DMS79 treated with DMSO at 0.1 percent for 48 hours (cell line): ENCODE results near the gene DNM3.
"Not testable (repeated sequence)": the region's sequence is repeated elsewhere in the genome, so short reads cannot be mapped to it uniquely, and the experiment has no call there.

ENCODE experiments used
- DNase-seq: peaks from one replicate; lab custom pipeline; 2025; lab: John Stamatoyannopoulos, UW

Gene DNM3

DNA sequence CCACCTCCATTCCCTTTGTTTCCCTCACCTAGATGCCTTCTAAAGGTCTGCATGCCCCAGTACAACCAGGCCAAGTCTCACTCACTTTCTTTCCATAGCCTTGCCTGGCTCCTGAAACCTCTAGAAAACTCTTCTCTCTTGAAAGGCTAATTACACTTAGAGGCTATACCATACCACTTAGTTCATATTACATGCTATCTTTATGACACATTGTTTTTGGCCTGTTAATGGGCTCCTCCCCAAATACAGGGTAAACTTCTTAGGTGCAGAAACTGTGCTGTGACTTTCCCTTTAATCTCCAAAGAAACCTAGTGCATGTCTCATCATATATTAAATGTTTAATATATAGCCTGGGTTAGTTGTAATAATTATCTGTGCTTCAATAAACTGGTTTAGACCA is 522.6 kb downstream of the DNM3 start:
- DNase-seq: no peak

DNA sequence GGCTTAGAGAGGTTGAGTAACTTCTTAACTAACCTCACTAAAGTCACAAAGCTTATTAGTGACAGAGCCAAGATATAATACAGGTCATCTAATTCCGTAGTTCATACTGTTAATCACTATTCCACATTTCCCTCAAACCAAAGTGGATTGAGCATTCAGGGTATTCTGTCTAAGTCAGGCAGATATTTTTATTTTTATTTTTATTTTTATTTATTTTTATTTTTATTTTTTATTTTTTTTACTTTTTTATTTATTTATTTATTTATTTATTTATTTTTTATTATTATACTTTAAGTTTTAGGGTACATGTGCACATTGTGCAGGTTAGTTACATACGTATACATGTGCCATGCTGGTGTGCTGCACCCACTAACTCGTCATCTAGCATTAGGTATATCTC is 530.3 kb downstream of the DNM3 start:
- not testable (repeated sequence) for DNase-seq

DNA sequence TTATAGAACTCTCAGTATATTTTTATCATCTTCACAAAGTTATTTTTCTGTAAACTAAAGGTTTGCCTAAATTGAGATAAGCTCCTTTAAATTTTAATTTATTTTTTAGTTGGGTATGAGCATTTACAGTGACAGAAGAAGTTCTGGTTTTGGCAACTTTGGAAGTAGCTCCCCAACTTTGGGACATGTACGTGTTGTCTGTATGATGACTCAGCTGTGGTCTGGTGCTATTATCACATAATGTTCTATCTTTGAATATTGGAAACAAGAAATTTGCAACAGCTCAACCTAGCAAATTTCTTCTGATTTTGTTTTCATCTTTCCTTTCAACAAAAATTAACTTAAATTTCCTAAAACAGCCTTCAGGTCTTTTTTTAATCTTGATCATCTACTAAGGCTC is 532.6 kb downstream of the DNM3 start:
- no peak for DNase-seq

GRCh38 chr1:172375211-172375631 is 533.9 kb downstream of the DNM3 start:
- no peak for DNase-seq

- DNase-seq: no peak
These were observed 535.1 kb downstream of the DNM3 start for GRCh38 chr1:172376431-172376830.

GRCh38 chr1:172377565-172377964 is 536.3 kb downstream of the DNM3 start:
- DNase-seq: no peak

DNA sequence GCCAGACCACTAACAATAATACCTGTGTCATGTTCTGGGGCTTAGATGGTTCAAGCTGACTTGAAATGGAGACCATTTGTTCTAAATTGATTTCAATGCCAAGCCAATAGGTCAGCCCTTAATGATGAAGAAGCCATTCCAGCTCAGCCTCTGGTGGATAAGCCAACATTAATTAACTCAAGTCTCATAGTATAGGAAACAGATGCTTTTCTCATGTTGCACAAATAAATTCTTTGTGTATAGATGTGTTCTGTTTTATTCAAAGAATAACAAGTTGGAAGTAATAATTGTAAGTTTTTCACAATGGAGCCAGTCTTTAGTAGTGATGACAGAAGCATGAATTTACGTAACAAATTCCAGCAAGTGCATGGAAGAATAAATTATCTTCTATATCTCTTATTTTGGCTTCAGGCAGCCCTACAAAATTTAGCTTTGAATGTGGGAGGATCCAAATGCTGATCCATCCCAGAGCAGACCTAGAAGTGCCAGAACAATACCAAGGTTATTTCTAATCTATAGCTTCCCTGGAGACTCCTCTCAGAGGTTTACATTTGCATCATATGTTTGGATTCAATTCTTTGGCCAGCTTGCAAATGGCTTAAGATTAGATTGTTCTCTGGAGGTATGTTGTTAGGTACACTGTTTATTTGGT is 536.9 kb downstream of the DNM3 start:
- no peak for DNase-seq

- DNase-seq: no peak
These were observed 539.3 kb downstream of the DNM3 start for GRCh38 chr1:172380441-172381244.

GRCh38 chr1:172381946-172382345 is 540.6 kb downstream of the DNM3 start:
- DNase-seq: no peak

DNA sequence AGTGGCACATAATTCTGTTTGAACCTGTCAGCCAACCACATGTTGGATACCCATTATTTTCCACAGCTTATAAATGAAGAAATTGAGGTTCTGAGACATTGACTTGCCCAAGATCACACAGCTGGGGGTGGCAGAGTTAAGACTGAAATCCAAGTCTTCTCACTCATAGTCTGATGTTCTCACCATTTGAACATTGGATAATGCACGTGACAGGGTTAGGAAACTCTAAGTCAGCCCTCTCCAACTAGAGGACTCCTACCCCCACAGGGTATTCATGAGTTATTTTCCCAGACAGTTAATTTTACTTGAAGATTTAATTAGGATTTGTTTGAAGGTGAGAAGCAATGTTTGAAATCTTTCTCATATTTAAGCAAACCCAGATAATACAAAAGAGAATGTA is 541.1 kb downstream of the DNM3 start:
- no peak for DNase-seq

GRCh38 chr1:172382990-172383389 is 541.7 kb downstream of the DNM3 start:
- no peak for DNase-seq

DNA sequence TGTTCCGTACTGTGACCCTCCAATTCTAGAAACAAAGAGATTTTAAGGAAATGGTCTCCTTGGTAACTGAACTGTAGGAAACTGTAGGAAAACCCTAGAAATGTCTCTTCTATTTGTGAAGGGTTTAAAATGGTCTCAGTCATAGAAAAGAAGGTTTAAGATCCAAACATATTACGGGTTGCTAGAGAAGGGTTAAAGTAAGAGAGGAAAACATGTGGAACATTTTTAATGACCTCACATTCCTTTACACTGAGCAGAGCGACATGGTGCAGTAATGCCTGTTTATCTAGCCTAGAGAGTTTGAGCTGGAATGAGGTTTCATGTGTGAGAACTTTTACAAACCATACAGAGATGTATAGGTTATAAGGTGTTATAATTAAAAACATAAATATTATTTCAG is 542.2 kb downstream of the DNM3 start:
- no peak for DNase-seq

- no peak for DNase-seq
These were observed 543.4 kb downstream of the DNM3 start for GRCh38 chr1:172384656-172385055.

GRCh38 chr1:172386046-172386445 is 544.7 kb downstream of the DNM3 start:
- no peak for DNase-seq

- DNase-seq: no peak
These were observed 547.2 kb downstream of the DNM3 start for GRCh38 chr1:172388490-172388889.

- DNase-seq: no peak
These were observed 549.0 kb downstream of the DNM3 start for GRCh38 chr1:172390301-172390682.

DNA sequence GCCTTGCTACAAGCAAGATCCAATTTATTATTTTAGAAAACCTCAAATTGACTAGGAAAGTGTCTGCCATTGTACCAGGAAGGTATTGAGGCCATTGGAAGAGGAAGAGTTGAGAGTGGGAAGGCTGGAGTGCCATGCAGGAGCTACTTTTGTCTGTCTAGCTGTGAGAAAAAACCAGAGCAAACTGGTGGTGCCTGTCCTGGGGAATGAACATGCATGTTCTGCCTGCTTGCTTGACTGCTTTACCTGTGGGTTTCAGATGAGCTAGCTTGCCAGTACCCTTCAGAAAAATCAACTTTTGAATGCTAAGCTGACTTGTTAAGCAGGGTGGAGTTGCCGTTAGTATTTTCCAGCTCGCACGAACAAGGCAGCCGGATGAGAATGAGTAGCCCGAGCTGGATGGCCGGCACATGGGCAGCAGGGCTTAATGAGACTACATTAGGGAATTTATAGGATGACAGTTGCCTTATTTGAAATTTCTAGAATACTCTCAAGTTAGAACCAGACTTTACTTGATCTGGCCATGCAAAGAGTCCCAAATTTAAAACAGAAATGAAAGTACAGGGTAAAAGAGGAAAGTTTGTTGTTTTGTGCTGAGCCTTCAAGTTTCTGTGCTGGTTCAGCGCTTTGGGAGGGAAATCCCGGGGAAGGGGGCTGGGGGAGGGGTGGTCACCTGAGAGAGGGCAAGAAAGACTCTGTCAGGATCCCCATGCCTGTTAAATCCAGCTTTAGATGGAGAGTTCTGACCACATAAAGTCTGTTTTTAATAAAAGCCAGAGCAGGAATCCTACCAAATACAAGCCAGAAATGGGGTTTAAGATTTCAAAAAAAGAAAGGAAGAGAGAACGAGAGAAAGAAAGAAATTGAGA is 549.6 kb downstream of the DNM3 start:
- DNase-seq: no peak

DNA sequence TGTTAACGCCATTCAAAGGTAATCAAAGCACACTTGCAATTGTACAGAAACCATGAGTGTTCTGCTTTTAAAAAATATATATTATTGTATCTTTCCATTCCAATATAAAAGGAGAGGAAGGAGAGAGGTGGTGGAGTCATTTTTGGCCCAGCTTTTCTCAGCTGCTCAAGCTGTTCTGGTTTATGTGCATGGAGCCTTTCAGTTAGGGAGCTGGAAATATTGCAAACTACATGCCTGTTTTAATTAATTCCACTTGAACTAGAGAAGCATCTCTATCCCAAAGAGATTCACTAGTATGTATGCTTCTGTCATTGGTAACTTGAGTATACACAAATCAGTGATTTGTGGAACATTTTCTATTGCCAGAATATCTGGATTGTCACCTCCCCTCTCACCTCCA is 550.7 kb downstream of the DNM3 start:
- no peak for DNase-seq

- DNase-seq: no peak
These were observed 552.1 kb downstream of the DNM3 start for GRCh38 chr1:172393354-172393753.

DNA sequence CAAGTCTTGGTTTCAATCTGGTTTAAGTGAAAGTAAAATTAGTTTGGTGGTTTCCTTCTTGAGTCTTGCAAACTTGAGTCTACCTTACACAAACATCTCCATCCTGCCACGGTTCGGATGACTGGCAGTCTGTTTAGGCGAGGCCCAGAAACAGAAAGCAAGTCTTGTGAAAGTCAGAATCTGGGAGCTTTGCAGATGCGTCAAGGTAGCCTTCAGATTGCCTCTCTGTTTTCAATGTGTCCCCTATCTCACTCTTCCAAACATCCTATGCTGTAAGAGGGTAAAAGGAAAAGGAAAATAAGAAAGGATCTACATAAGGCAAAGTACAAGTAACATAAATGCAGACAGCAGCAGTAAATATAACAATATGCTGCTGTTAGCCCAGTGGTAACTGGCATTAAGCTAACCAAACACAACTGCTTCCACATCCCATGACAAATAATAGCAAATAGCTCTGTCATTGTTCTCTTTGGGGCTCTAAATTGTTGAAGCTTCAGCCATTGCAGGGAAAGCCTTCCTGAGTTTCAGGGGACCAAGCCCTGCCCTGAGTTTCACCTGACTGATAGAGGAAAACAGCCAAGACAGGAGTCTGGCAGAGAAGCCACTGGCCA is 552.9 kb downstream of the DNM3 start:
- DNase-seq: no peak

DNA sequence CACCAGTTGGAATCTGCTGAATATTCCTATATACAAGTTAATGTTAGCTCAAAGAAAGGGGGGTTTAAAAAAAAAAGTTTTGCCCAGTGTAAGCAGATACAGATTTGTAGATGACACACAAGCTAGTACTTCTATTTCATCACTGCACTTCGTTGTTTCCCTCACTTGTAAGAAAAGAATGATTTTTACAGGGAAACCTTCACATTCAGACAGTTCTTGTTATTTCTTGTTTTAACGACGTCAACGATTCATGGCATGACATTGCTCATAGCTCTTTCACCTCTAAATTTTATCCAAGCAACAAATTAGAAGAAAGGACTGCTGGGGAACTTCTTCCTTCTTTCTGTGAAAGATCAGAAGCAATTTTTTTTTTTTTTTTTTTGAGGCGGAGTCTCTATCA is 553.5 kb downstream of the DNM3 start:
- no peak for DNase-seq

DNA sequence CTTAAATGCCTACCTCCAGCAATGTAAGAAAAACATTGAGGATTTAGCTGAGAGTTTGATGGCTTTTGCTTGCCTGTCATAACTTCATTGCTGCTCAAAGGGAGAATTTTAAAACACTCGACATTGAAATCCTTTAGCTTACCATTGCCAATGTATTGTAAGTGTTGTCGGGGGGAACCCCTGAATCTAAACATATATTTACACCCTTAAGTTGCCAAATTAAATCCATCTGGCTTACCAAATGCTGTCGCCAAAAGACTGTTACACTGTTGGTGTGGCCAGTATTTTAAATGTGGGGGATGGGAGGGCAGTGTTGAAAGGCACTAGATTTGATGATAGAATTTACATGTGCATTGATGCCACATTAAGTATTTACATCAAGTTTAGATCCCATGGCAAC is 554.3 kb downstream of the DNM3 start:
- no peak for DNase-seq
